K562 (cell line): Measurements from ENCODE around the gene RELCH. TPM values are rescaled to one million over a fixed set of nuclear protein-coding genes. Genes with fewer than 3 reads are reported as not detected.
A peak's percentile ranks its signal among the peaks of the same experiment; 100 is the strongest.

Experiments
- C11orf30 ChIP-seq: fragments of 450-650 bp; IDR thresholded peaks from 2 replicates; pipeline ENCODE4 v1.6.1; 2016; ENCODE audit warnings: low read depth, mild to moderate bottlenecking
- FIP1L1 ChIP-seq: fragments of 200-400 bp; formaldehyde crosslinking; IDR thresholded peaks from 2 replicates; pipeline ENCODE4 v1.6.1; 2018; ENCODE audit warnings: mild to moderate bottlenecking, low read depth, low read length; ENCODE audit not compliant: poor library complexity, severe bottlenecking
- GATAD2B ChIP-seq: fragments of 450-650 bp; IDR thresholded peaks from 2 replicates; pipeline ENCODE4 v1.6.1; 2017; ENCODE audit warnings: mild to moderate bottlenecking, borderline replicate concordance
- HEY1 ChIP-seq: fragments of 250-450 bp; sonication (Bioruptor Pico); IDR thresholded peaks from 2 replicates; pipeline ENCODE4 v1.5.0; 2020; ENCODE audit warnings: mild to moderate bottlenecking, moderate library complexity, borderline replicate concordance
- KDM1A ChIP-seq, 2 experiments: fragments of 450-650 bp; IDR thresholded peaks; 2 replicates each; pipeline ENCODE4 v1.6.1; 2016; ENCODE audit warnings: mild to moderate bottlenecking in 2 of 2
- MCM5 ChIP-seq: fragments of 450-650 bp; IDR thresholded peaks from 2 replicates; pipeline ENCODE4 v1.6.1; 2016; ENCODE audit warnings: low read depth
- MED1 ChIP-seq: sonication (generic); formaldehyde crosslinking; IDR thresholded peaks from 2 replicates; pipeline ENCODE4 v1.8.1; 2023; ENCODE audit warnings: missing genetic modification reagents, borderline replicate concordance
- POLR2AphosphoS2 ChIP-seq: IDR thresholded peaks from 2 replicates; pipeline ENCODE4 v1.6.1; 2012; ENCODE audit warnings: low read length, improper control_type of control experiment
- RB1 ChIP-seq: fragments of 450-650 bp; IDR thresholded peaks from 2 replicates; pipeline ENCODE4 v1.6.1; 2017; ENCODE audit warnings: low read depth, mild to moderate bottlenecking
- RBFOX2 ChIP-seq: fragments of 200-400 bp; formaldehyde crosslinking; IDR thresholded peaks from 2 replicates; pipeline ENCODE4 v1.6.1; 2017; ENCODE audit warnings: low read depth, mild to moderate bottlenecking, low read length, moderate library complexity
- RCOR1 ChIP-seq, 2 experiments: IDR thresholded peaks; 2 replicates each; pipeline ENCODE4 v1.6.1; 2012; ENCODE audit warnings: low read depth in 2 of 2, low read length in 2 of 2, borderline replicate concordance in 1 of 2, improper control_type of control experiment in 1 of 2
- TEAD4 ChIP-seq, 2 experiments: sonication (generic) in 1 of 2; formaldehyde crosslinking in 1 of 2; IDR thresholded peaks; 2 replicates each; pipeline versions ENCODE4 v1.6.1 to v1.8.0; 2012 to 2022; ENCODE audit warnings: borderline replicate concordance in 1 of 2, inconsistent platforms in 1 of 2, low read length in 1 of 2, mild to moderate bottlenecking in 1 of 2, missing genetic modification reagents in 1 of 2
- ZFPM2 ChIP-seq: fragments of 250-450 bp; sonication (Bioruptor Pico); IDR thresholded peaks from 2 replicates; pipeline ENCODE4 v1.5.1; 2022; ENCODE audit warnings: mild to moderate bottlenecking
- ZNF3 ChIP-seq: fragments of 250-450 bp; sonication (Bioruptor Pico); IDR thresholded peaks from 2 replicates; pipeline ENCODE4 v1.5.0; 2021; ENCODE audit warnings: mild to moderate bottlenecking, moderate library complexity
- ZNF785 ChIP-seq: fragments of 250-450 bp; sonication (Bioruptor Pico); IDR thresholded peaks from 2 replicates; pipeline ENCODE4 v1.4.0; 2020; ENCODE audit warnings: mild to moderate bottlenecking
- polyA plus RNA-seq, 8 experiments: library from polyadenylated mRNA; depleted of rRNA in 4 of 8; stranded (reverse) in 5 of 8; unstranded in 3 of 8; fragments of >200 nt; fragmentation: Nextera tagmentation in 2 of 8; fragmentation: Illumina TruSeq in 1 of 8; extraction: Ambion mirVana in 2 of 8; extraction: Trizol in 1 of 8; gene quantifications; 2 replicates each; pipeline versions ENCODE4 v1.2.1 to v1.2.3, GENCODE V29; 2011 to 2014; ENCODE audit warnings: inconsistent platforms in 1 of 8, missing spikeins in 1 of 8
- total RNA-seq, 7 experiments: library from RNA; depleted of rRNA in 6 of 7; stranded (reverse); fragments of >200 nt in 6 of 7; fragmentation: Illumina TruSeq in 2 of 7; extraction: Trizol in 2 of 7; gene quantifications; 2 replicates each; pipeline versions ENCODE4 v1.2.1 to v1.2.3, GENCODE V29; 2011 to 2021; ENCODE audit warnings: low replicate concordance in 1 of 7
- TF ChIP-seq, protein P1 (sequence below), 2 experiments: fragments of 450-650 bp in 1 of 2; IDR thresholded peaks; 2 replicates each; pipeline ENCODE4 v1.6.1; 2011 to 2017; ENCODE audit warnings: low read depth in 2 of 2, antibody characterized with exemption in 1 of 2, borderline replicate concordance in 1 of 2, low read length in 1 of 2, mild to moderate bottlenecking in 1 of 2, mixed read lengths in 1 of 2; ENCODE audit not compliant: control insufficient read depth in 1 of 2
- TF ChIP-seq, protein P2 (sequence below): IDR thresholded peaks from 2 replicates; pipeline ENCODE4 v1.6.1; 2014; ENCODE audit warnings: antibody characterized with exemption
- TF ChIP-seq, protein P3 (sequence below): fragments of 150-350 bp; IDR thresholded peaks from 2 replicates; pipeline ENCODE4 v1.6.1; 2014; ENCODE audit warnings: low read depth, mild to moderate bottlenecking, low read length, borderline replicate concordance

RELCH gene
- total and polyA plus RNA-seq, 9 of the 15 experiments (the other 6 are each of a cell fraction or from before 2014, with no cell fraction given) = 1.4 to 13.6 (median 7.6) TPM

DNA sequence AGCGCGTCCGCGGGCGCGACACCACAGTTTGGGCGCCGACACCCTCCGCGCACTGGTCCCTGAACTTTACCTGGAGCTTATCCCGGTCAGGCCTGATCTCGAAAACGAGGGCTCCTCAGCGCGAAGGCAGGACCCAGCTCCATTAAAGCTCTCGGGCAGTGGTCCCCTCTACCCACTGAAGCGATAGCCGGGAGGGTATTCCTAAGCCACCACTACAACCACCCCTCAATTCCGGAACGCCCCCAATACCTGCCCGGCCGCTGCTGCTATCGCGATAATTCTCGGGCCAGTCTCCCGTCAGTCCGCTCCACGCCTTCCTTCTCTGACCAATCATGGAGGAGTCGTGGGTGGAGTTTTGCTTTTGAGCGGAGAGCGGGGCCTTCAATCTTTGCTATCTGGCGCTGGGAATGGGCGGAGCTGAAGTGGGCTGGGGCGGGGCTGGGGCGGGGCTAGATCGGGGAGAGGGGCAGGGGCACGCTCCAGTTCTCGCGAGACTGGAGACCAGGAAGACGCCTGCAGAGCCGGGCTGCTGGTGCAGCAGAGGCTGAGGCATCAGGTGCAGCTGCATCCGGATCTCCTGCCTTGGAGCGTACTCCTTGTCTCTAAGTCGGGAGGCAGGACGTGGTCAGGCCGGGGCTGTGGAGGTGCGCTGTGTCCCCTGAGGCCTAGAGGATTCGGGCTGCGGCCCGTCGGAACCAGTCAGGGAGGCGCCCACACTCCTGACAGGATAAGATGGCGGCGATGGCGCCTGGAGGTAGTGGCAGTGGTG, at the start of gene RELCH, which contains the start of gene PIGN (continued):
- TF ChIP-seq, protein P1, sequence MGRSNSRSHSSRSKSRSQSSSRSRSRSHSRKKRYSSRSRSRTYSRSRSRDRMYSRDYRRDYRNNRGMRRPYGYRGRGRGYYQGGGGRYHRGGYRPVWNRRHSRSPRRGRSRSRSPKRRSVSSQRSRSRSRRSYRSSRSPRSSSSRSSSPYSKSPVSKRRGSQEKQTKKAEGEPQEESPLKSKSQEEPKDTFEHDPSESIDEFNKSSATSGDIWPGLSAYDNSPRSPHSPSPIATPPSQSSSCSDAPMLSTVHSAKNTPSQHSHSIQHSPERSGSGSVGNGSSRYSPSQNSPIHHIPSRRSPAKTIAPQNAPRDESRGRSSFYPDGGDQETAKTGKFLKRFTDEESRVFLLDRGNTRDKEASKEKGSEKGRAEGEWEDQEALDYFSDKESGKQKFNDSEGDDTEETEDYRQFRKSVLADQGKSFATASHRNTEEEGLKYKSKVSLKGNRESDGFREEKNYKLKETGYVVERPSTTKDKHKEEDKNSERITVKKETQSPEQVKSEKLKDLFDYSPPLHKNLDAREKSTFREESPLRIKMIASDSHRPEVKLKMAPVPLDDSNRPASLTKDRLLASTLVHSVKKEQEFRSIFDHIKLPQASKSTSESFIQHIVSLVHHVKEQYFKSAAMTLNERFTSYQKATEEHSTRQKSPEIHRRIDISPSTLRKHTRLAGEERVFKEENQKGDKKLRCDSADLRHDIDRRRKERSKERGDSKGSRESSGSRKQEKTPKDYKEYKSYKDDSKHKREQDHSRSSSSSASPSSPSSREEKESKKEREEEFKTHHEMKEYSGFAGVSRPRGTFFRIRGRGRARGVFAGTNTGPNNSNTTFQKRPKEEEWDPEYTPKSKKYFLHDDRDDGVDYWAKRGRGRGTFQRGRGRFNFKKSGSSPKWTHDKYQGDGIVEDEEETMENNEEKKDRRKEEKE (IDR thresholded peaks at IDR 0.05; ENCODE audit: borderline replicate concordance in 1 of 2, control insufficient read depth in 1 of 2, low read depth in 2 of 2, low read length in 1 of 2) = no peak
- TF ChIP-seq, protein P2, sequence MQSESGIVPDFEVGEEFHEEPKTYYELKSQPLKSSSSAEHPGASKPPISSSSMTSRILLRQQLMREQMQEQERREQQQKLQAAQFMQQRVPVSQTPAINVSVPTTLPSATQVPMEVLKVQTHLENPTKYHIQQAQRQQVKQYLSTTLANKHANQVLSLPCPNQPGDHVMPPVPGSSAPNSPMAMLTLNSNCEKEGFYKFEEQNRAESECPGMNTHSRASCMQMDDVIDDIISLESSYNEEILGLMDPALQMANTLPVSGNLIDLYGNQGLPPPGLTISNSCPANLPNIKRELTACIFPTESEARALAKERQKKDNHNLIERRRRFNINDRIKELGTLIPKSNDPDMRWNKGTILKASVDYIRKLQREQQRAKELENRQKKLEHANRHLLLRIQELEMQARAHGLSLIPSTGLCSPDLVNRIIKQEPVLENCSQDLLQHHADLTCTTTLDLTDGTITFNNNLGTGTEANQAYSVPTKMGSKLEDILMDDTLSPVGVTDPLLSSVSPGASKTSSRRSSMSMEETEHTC = no peak
- TF ChIP-seq FIP1L1 (no peak), GATAD2B (no peak), MED1 (no peak), ZNF3 (no peak), C11orf30 (no peak; the same call in 1 of the 2 replicates), RB1 (peak; percentile 39; the same call in 1 of the 2 replicates), ZFPM2 (CRISPR knock-in tag) (no peak), HEY1 (no peak), ZNF785 (no peak), TEAD4 (IDR thresholded peaks at IDR 0.05; ENCODE audit: low read length) (no peak), TEAD4 (CRISPR knock-in tag; IDR thresholded peaks at IDR 0.05; ENCODE audit: borderline replicate concordance) (no peak), KDM1A (IDR thresholded peaks at IDR 0.05) (no peak), MCM5 (no peak), POLR2AphosphoS2 (no peak), RCOR1 (IDR thresholded peaks at IDR 0.05; ENCODE audit: borderline replicate concordance in 1 of 2, low read depth in 2 of 2, low read length in 2 of 2) (no peak), RBFOX2 (peak; percentile 76)
- TF ChIP-seq, protein P3, sequence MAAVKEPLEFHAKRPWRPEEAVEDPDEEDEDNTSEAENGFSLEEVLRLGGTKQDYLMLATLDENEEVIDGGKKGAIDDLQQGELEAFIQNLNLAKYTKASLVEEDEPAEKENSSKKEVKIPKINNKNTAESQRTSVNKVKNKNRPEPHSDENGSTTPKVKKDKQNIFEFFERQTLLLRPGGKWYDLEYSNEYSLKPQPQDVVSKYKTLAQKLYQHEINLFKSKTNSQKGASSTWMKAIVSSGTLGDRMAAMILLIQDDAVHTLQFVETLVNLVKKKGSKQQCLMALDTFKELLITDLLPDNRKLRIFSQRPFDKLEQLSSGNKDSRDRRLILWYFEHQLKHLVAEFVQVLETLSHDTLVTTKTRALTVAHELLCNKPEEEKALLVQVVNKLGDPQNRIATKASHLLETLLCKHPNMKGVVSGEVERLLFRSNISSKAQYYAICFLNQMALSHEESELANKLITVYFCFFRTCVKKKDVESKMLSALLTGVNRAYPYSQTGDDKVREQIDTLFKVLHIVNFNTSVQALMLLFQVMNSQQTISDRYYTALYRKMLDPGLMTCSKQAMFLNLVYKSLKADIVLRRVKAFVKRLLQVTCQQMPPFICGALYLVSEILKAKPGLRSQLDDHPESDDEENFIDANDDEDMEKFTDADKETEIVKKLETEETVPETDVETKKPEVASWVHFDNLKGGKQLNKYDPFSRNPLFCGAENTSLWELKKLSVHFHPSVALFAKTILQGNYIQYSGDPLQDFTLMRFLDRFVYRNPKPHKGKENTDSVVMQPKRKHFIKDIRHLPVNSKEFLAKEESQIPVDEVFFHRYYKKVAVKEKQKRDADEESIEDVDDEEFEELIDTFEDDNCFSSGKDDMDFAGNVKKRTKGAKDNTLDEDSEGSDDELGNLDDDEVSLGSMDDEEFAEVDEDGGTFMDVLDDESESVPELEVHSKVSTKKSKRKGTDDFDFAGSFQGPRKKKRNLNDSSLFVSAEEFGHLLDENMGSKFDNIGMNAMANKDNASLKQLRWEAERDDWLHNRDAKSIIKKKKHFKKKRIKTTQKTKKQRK = no peak
